Osteoblast (primary cell): ENCODE data around the gene PDK2. TPM values are rescaled to one million over a fixed set of nuclear protein-coding genes. Genes with fewer than 3 reads are reported as not detected.

Source experiments
- DNase-seq: peaks from one replicate; pipeline ENCODE4 v3.0.0; 2011; ENCODE audit warnings: low spot score, mixed read lengths; ENCODE audit not compliant: insufficient read length; ENCODE audit errors: missing footprints
- H2AFZ ChIP-seq: 2 replicates; pipeline ENCODE4 v1.6.0; 2011; ENCODE audit warnings: mild to moderate bottlenecking, low read length
- H3K27ac ChIP-seq: 2 replicates; pipeline ENCODE4 v1.5.1; 2011; ENCODE audit warnings: mild to moderate bottlenecking, low read depth, low read length, moderate library complexity
- H3K27me3 ChIP-seq: 2 replicates; pipeline ENCODE4 v1.6.0; 2012; ENCODE audit warnings: mild to moderate bottlenecking, control low read depth, inconsistent platforms, low read length, moderate library complexity; ENCODE audit not compliant: insufficient read depth
- H3K36me3 ChIP-seq: 2 replicates; pipeline ENCODE4 v1.5.1; 2011; ENCODE audit warnings: mild to moderate bottlenecking, low read length, control low read depth, moderate library complexity; ENCODE audit not compliant: insufficient read depth
- H3K4me1 ChIP-seq: 2 replicates; pipeline ENCODE4 v1.5.1; 2011; ENCODE audit warnings: mild to moderate bottlenecking, low read length, control low read depth, moderate library complexity; ENCODE audit not compliant: insufficient read depth
- H3K4me2 ChIP-seq: 2 replicates; pipeline ENCODE4 v1.6.0; 2011; ENCODE audit warnings: mild to moderate bottlenecking, low read length; ENCODE audit not compliant: insufficient read depth
- H3K4me3 ChIP-seq: fragments of 200-600 bp; sonication (generic); 3 replicates; pipeline ENCODE4 v1.5.1; 2012; ENCODE audit warnings: mild to moderate bottlenecking, low read length, inconsistent platforms; ENCODE audit not compliant: insufficient read depth
- H3K79me2 ChIP-seq: 2 replicates; pipeline ENCODE4 v1.6.0; 2012; ENCODE audit warnings: mild to moderate bottlenecking, low read length, control low read depth, inconsistent platforms; ENCODE audit not compliant: insufficient read depth
- H3K9me3 ChIP-seq: 2 replicates; pipeline ENCODE4 v1.5.1; 2011; ENCODE audit warnings: low read depth, low read length, control low read depth
- H4K20me1 ChIP-seq: 2 replicates; pipeline ENCODE4 v1.6.0; 2012; ENCODE audit warnings: mild to moderate bottlenecking, low read length, control low read depth; ENCODE audit not compliant: insufficient read depth
- CTCF ChIP-seq: IDR thresholded peaks from 2 replicates; pipeline ENCODE4 v1.5.1; 2011; ENCODE audit warnings: mild to moderate bottlenecking, low read depth, low read length, moderate library complexity; ENCODE audit errors: extremely low read depth
- total RNA-seq: library from RNA; depleted of rRNA; stranded (reverse); fragments of >200 nt; gene quantifications from 2 replicates; pipeline ENCODE4 v1.2.3, GENCODE V29; 2012

Gene PDK2
- total RNA-seq, 1 donor, result 43.4 TPM

GRCh38 chr17:50062293-50063243 lies 32.6 kb upstream of the PDK2 start:
- H3K4me1 ChIP-seq, result peaks cover 89% of the 10 kb centered on the region
- peaks cover 23% of the 10 kb centered on the region for H3K36me3 ChIP-seq
- peak overlapping the region; percentile 95 for H3K27ac ChIP-seq
- no peaks in the 10 kb centered on the region for H3K27me3 ChIP-seq
- H2AFZ ChIP-seq, result no peak overlapping the region
- peaks cover 1% of the 10 kb centered on the region for H4K20me1 ChIP-seq
- peak overlapping the region; percentile 98 for H3K4me2 ChIP-seq
- TF ChIP-seq CTCF, result no peak
- no peak overlapping the region for H3K4me3 ChIP-seq
- peaks cover 82% of the 10 kb centered on the region for H3K79me2 ChIP-seq
- DNase-seq, result peak; percentile 97
- no peaks in the 10 kb centered on the region for H3K9me3 ChIP-seq

GRCh38 chr17:50063561-50064252 lies 31.4 kb upstream of the PDK2 start:
- H3K4me3 ChIP-seq, result no peak overlapping the region
- no peaks in the 10 kb centered on the region for H4K20me1 ChIP-seq
- peaks cover 80% of the 10 kb centered on the region for H3K79me2 ChIP-seq
- no peaks in the 10 kb centered on the region for H3K27me3 ChIP-seq
- H3K36me3 ChIP-seq, result peaks cover 33% of the 10 kb centered on the region
- no peak for TF ChIP-seq CTCF
- H3K4me2 ChIP-seq, result peak overlapping the region; percentile 55
- H3K27ac ChIP-seq, result peak overlapping the region; percentile 95
- peaks cover 78% of the 10 kb centered on the region for H3K4me1 ChIP-seq
- no peak overlapping the region for H2AFZ ChIP-seq
- DNase-seq, result peak; percentile 92
- H3K9me3 ChIP-seq, result no peaks in the 10 kb centered on the region

- H2AFZ ChIP-seq, result no peak overlapping the region
- H3K36me3 ChIP-seq, result peaks cover 38% of the 10 kb centered on the region
- peak overlapping the region; percentile 95 for H3K27ac ChIP-seq
- H3K79me2 ChIP-seq, result peaks cover 79% of the 10 kb centered on the region
- H3K4me3 ChIP-seq, result no peak overlapping the region
- H3K4me2 ChIP-seq, result peak overlapping the region; percentile 55
- DNase-seq, result peak; percentile 99
- no peaks in the 10 kb centered on the region for H3K27me3 ChIP-seq
- peaks cover 71% of the 10 kb centered on the region for H3K4me1 ChIP-seq
- TF ChIP-seq CTCF, result no peak
- no peaks in the 10 kb centered on the region for H4K20me1 ChIP-seq
- H3K9me3 ChIP-seq, result no peaks in the 10 kb centered on the region
These were observed 30.7 kb upstream of the PDK2 start for GRCh38 chr17:50064253-50065001.
